Measurements from ENCODE around the gene DCTPP1.

DCTPP1 gene

DNA sequence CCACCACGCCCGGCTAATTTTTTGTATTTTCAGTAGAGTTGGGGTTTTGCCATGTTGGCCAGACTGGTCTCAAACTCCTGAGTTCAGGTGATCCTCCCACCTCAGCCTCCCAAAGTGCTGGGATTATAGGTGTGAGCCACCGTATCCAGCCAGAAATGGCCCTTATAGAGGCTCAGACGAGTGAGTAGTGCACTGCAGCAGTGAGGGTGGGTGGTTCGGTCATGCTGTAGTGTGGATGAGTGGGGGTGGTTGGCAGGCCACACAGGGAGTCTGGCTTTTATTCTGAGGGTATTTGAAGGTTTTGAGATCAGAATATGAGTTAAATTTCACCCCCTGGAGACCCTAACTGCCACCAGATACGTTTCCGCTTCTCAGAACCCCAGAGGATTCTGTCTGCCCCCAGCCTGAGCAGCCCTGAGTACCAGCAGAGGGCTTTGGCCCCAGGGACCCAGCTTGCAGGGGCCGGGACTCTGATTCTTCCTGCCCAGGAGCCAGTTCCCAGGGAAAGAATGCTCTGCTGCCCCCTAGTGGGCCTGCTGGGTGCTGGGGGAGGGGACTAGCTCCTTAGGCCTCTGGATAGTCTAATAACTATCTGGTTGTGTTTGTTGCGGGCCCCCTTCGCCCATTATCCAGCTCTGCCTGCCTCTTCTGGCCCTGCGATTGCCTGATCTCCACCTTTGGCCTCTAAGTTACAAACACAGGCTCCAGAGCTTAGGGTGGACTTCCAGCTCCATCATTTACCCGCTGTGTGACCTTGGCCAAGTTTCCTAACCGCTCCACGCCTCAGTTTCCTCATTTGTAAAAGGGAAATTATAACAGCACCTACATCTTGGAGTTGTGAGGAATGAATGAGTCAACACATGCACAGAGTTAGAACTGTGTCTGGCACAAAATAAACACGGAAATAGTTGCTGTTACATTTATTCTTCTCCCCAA is 20.4 kb downstream of the DCTPP1 start:
- H3K4me1 ChIP-seq (ENCODE audit: control insufficient read depth, insufficient read depth, low read length): peaks cover 5% of the 10 kb centered on the region; the same call in 1 of the 2 replicates
- ChIA-PET CTCF (interaction anchor here (0.6 to 2.9 kb wide), 57 partner anchors 9 to 692 kb away, joined by 3 to 27 read pairs (median 4); partner anchors contain the start of genes CD2BP2, CORO1A, DCTPP1 and MYL11), POLR2A (interaction anchor here (0.6 to 5.9 kb wide), 21 partner anchors 8 to 344 kb away, joined by 3 to 64 read pairs (median 4); partner anchors contain the start of genes ALDOA, CD2BP2, DCTPP1 and PRR14)
- H3K4me3 ChIP-seq (ENCODE audit: low read depth, low read length): no peak overlapping the region
- H3K9me3 ChIP-seq (ENCODE audit: control insufficient read depth, insufficient read depth, low read depth, low read length): no peaks in the 10 kb centered on the region
- no peak overlapping the region for H3K27ac ChIP-seq (ENCODE audit: extremely low read depth, low read depth, low read length)
- peaks cover 14 to 52% of the 10 kb centered on the region in 2 experiments; a peak in 2 of 3 replicates for H3K36me3 ChIP-seq (ENCODE audit: control insufficient read depth in 2 of 2, insufficient read depth in 1 of 2, low read length in 2 of 2)
- TF ChIP-seq IKZF3 (tag by site-specific recombination; IDR thresholded peaks at IDR 0.05) (peak; percentile 97), ZNF266 (tag by site-specific recombination; IDR thresholded peaks at IDR 0.05; ENCODE audit: low read depth) (no peak), ZBTB20 (tag by site-specific recombination; IDR thresholded peaks at IDR 0.05) (peak; percentile 91), KLF1 (tag by site-specific recombination; IDR thresholded peaks at IDR 0.05) (no peak), ZSCAN23 (tag by site-specific recombination; IDR thresholded peaks at IDR 0.05) (no peak), ZNF707 (tag by site-specific recombination; IDR thresholded peaks at IDR 0.05) (no peak), KLF10 (tag by site-specific recombination; IDR thresholded peaks at IDR 0.05) (peak; percentile 72), ZNF837 (tag by site-specific recombination; IDR thresholded peaks at IDR 0.05) (no peak), ZNF132 (tag by site-specific recombination; IDR thresholded peaks at IDR 0.05; ENCODE audit: borderline replicate concordance) (no peak), ZNF623 (tag by site-specific recombination; IDR thresholded peaks at IDR 0.05) (peak; percentile 20; the same call in 1 of the 2 replicates), ZNF548 (tag by site-specific recombination; IDR thresholded peaks at IDR 0.05) (no peak), ZNF654 (tag by site-specific recombination; IDR thresholded peaks at IDR 0.05; ENCODE audit: low read depth) (peak; percentile 98), ZNF423 (tag by site-specific recombination; IDR thresholded peaks at IDR 0.05) (no peak), ZNF48 (tag by site-specific recombination; IDR thresholded peaks at IDR 0.05) (no peak), ZNF24 (tag by site-specific recombination; IDR thresholded peaks at IDR 0.05) (0 out of 2 replicates have a peak, but pooled peaks have one; percentile 28), TRIM28 (IDR thresholded peaks at IDR 0.05; ENCODE audit: borderline replicate concordance, low read length) (no peak), HOXC10 (CRISPR knock-in tag; IDR thresholded peaks at IDR 0.05) (no peak), SP2 (tag by site-specific recombination; IDR thresholded peaks at IDR 0.05) (peak; percentile 38), ZNF391 (tag by site-specific recombination; IDR thresholded peaks at IDR 0.05; ENCODE audit: borderline replicate concordance, low read depth) (peak; percentile 64; the same call in 1 of the 2 replicates)
- TF ChIP-seq, protein P1, sequence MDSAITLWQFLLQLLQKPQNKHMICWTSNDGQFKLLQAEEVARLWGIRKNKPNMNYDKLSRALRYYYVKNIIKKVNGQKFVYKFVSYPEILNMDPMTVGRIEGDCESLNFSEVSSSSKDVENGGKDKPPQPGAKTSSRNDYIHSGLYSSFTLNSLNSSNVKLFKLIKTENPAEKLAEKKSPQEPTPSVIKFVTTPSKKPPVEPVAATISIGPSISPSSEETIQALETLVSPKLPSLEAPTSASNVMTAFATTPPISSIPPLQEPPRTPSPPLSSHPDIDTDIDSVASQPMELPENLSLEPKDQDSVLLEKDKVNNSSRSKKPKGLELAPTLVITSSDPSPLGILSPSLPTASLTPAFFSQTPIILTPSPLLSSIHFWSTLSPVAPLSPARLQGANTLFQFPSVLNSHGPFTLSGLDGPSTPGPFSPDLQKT (IDR thresholded peaks at IDR 0.05; ENCODE audit: borderline replicate concordance, low read depth, low read length): no peak
- TF ChIP-seq, protein P2, sequence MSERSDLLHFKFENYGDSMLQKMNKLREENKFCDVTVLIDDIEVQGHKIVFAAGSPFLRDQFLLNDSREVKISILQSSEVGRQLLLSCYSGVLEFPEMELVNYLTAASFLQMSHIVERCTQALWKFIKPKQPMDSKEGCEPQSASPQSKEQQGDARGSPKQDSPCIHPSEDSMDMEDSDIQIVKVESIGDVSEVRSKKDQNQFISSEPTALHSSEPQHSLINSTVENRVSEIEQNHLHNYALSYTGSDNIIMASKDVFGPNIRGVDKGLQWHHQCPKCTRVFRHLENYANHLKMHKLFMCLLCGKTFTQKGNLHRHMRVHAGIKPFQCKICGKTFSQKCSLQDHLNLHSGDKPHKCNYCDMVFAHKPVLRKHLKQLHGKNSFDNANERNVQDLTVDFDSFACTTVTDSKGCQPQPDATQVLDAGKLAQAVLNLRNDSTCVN (tag by site-specific recombination; optimal IDR thresholded peaks at IDR 0.05): peak; percentile 20
- TF ChIP-seq, protein P3, sequence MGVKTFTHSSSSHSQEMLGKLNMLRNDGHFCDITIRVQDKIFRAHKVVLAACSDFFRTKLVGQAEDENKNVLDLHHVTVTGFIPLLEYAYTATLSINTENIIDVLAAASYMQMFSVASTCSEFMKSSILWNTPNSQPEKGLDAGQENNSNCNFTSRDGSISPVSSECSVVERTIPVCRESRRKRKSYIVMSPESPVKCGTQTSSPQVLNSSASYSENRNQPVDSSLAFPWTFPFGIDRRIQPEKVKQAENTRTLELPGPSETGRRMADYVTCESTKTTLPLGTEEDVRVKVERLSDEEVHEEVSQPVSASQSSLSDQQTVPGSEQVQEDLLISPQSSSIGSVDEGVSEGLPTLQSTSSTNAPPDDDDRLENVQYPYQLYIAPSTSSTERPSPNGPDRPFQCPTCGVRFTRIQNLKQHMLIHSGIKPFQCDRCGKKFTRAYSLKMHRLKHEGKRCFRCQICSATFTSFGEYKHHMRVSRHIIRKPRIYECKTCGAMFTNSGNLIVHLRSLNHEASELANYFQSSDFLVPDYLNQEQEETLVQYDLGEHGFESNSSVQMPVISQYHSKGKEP (tag by site-specific recombination; IDR thresholded peaks at IDR 0.05): 0 out of 2 replicates have a peak, but pooled peaks have one; percentile 18
- TF ChIP-seq, protein P4, sequence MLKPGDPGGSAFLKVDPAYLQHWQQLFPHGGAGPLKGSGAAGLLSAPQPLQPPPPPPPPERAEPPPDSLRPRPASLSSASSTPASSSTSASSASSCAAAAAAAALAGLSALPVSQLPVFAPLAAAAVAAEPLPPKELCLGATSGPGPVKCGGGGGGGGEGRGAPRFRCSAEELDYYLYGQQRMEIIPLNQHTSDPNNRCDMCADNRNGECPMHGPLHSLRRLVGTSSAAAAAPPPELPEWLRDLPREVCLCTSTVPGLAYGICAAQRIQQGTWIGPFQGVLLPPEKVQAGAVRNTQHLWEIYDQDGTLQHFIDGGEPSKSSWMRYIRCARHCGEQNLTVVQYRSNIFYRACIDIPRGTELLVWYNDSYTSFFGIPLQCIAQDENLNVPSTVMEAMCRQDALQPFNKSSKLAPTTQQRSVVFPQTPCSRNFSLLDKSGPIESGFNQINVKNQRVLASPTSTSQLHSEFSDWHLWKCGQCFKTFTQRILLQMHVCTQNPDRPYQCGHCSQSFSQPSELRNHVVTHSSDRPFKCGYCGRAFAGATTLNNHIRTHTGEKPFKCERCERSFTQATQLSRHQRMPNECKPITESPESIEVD (tag by site-specific recombination; IDR thresholded peaks at IDR 0.05): no peak
- TF ChIP-seq, protein P5, sequence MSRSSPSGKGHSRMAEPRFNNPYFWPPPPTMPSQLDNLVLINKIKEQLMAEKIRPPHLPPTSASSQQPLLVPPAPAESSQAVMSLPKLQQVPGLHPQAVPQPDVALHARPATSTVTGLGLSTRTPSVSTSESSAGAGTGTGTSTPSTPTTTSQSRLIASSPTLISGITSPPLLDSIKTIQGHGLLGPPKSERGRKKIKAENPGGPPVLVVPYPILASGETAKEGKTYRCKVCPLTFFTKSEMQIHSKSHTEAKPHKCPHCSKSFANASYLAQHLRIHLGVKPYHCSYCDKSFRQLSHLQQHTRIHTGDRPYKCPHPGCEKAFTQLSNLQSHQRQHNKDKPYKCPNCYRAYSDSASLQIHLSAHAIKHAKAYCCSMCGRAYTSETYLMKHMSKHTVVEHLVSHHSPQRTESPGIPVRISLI (tag by site-specific recombination; IDR thresholded peaks at IDR 0.05): no peak
- TF ChIP-seq, protein P6, sequence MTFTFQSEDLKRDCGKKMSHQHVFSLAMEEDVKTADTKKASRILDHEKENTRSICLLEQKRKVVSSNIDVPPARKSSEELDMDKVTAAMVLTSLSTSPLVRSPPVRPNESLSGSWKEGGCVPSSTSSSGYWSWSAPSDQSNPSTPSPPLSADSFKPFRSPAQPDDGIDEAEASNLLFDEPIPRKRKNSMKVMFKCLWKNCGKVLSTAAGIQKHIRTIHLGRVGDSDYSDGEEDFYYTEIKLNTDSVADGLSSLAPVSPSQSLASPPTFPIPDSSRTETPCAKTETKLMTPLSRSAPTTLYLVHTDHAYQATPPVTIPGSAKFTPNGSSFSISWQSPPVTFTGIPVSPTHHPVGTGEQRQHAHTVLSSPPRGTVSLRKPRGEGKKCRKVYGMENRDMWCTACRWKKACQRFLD (tag by site-specific recombination; IDR thresholded peaks at IDR 0.05): no peak
